Subcutaneous adipose tissue (tissue), 4 donors: ENCODE measurements around the gene ELOVL6. TPM values are rescaled to one million over a fixed set of nuclear protein-coding genes. Genes with fewer than 3 reads are reported as not detected.

Experiments
- total RNA-seq, 4 donors: library from RNA; depleted of rRNA; stranded (reverse); fragments of >200 nt; gene quantifications; one replicate each; pipeline ENCODE4 v1.1.0, GENCODE V29; 2016
- TF ChIP-seq, protein P1 (sequence below): fragments of 450-650 bp; IDR thresholded peaks from one replicate; pipeline ENCODE4 v1.5.1; 2016; ENCODE audit warnings: low read depth, mild to moderate bottlenecking, control low read depth, antibody characterized with exemption, moderate library complexity

ELOVL6 gene
- total RNA-seq, 4 donors from 2014 or later = 1.8 to 10.7 (median 2.7) TPM

DNA sequence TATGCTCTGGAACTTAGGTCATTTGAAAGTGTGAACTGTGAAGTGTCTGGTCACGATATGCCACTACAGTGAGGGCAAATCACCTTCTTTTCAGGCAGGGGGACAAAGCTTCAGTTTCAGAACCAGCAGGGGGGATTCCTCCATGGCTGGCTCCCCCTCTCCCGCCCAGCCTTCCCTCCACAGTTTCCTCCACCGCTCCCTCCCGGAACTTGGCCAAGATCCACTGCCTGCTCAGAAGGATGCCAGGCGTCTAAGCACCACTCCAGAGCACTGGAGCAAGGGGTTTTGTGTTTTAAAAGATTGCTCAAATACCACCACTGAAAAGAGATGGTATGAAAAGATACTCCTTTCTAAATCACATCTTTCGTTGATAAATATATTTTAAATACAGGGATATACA is 126.9 kb downstream of the ELOVL6 start:
- TF ChIP-seq, protein P1, sequence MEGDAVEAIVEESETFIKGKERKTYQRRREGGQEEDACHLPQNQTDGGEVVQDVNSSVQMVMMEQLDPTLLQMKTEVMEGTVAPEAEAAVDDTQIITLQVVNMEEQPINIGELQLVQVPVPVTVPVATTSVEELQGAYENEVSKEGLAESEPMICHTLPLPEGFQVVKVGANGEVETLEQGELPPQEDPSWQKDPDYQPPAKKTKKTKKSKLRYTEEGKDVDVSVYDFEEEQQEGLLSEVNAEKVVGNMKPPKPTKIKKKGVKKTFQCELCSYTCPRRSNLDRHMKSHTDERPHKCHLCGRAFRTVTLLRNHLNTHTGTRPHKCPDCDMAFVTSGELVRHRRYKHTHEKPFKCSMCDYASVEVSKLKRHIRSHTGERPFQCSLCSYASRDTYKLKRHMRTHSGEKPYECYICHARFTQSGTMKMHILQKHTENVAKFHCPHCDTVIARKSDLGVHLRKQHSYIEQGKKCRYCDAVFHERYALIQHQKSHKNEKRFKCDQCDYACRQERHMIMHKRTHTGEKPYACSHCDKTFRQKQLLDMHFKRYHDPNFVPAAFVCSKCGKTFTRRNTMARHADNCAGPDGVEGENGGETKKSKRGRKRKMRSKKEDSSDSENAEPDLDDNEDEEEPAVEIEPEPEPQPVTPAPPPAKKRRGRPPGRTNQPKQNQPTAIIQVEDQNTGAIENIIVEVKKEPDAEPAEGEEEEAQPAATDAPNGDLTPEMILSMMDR = no peak

- TF ChIP-seq, protein P1 = no peak
Observed at GRCh38 chr4:110068248-110068647, 130.2 kb downstream of the ELOVL6 start.

DNA sequence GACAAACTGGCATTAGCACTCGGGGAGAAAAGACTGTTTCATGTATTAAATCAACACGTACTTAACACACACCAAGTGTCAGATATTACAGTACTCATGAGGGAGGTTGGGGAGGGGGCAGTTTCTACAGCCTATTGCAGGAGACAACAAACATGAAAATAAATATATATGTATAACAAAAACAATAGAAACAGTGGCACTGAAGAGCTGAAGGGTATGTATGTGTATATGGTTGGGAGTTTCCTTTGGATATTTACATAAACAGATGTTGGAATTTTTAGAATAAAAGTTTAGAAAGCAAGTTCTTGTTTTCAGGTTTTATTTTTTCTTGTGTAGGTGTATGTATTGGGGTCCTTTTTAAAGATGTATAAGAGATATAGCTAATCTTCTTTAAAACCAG is 133.5 kb downstream of the ELOVL6 start:
- TF ChIP-seq, protein P1 = no peak

GRCh38 chr4:110064295-110064694 is 134.1 kb downstream of the ELOVL6 start:
- TF ChIP-seq, protein P1 = no peak

DNA sequence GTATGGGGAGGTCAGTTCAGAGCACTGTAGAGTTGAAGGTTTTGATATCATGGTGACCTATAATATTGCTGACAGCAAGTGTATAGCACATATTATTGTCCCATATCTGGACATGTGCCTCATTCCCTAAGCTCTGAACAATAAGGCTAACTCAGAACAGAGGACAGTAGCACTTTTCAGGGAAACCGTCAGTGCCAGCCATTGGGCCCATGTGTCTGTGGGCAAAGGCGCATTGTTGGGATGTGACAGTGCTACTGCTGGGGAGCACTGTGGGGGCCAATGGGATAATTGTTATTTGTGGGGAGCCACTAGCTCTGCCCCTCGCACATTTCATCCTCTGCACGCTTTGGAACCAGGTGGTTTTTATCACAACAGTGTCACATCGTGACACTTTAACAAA is 136.2 kb downstream of the ELOVL6 start:
- TF ChIP-seq, protein P1 = no peak

GRCh38 chr4:110061076-110061475 is 137.3 kb downstream of the ELOVL6 start:
- TF ChIP-seq, protein P1 = no peak

DNA sequence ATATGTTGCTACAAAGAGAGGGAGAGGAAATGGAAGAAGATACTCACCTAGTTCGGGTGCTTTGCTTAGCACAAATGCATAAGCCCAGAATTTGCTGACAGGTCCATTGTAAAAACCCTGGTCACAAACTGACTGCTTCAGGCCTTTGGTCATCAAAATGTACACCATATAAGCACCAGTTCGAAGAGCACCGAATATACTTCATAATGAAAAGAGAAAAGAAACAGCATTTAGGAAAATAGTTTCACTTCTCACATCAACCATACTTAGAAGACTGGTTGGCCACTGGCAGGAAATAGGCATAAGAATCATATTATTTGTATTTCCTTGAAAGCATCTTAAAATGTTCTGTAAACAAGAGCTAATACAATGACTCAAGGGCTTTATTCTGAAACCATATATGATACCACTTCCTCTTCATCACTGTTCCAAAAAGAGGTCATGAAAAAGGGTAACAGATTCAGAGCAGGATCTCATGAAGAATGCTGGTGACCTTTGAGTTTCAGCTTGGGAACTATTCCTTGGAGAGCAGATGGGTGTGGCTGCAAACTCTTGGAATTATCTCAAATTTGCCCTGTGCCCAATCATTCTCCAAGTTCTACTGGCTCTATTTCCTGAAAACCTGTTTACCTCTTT is 138.7 kb downstream of the ELOVL6 start:
- TF ChIP-seq, protein P1 = no peak
